Measurements from ENCODE around the gene C1orf159. TPM values are rescaled to one million over a fixed set of nuclear protein-coding genes. Genes with fewer than 3 reads are reported as not detected.

The C1orf159 gene
- total and polyA plus RNA-seq, 9 of the 15 experiments (the other 6 are each of a cell fraction or from before 2014, with no cell fraction given): 0.28 to 54.9 (median 10.6) TPM

- TF ChIP-seq POLR2G (IDR thresholded peaks at IDR 0.05; ENCODE audit: low read depth, low read length) (peak; percentile 76), ZBTB1 (CRISPR knock-in tag; IDR thresholded peaks at IDR 0.05; ENCODE audit: borderline replicate concordance, low read depth) (peak; percentile 84; the same call in 1 of the 2 replicates), ZNF12 (CRISPR knock-in tag; IDR thresholded peaks at IDR 0.05) (no peak), ZNF584 (CRISPR knock-in tag; IDR thresholded peaks at IDR 0.05; ENCODE audit: low read depth) (no peak), EP300 (IDR thresholded peaks at IDR 0.05; ENCODE audit: low read length) (peak; percentile 3; the same call in 1 of the 2 replicates), SP2 (IDR thresholded peaks at IDR 0.05; ENCODE audit: extremely low read depth, low read depth, low read length, poor library complexity, severe bottlenecking) (no peak), CCAR2 (IDR thresholded peaks at IDR 0.05; ENCODE audit: low read depth, low read length) (no peak), RBM39 (optimal IDR thresholded peaks at IDR 0.05; ENCODE audit: low read depth, low read length) (no peak), ZBTB2 (IDR thresholded peaks at IDR 0.05) (peak; percentile 66; the same call in 1 of the 2 replicates), PHF20 (IDR thresholded peaks at IDR 0.05; ENCODE audit: partially characterized antibody) (peak; percentile 31), VEZF1 (CRISPR knock-in tag; IDR thresholded peaks at IDR 0.05) (peak; percentile 89), PML (IDR thresholded peaks at IDR 0.05; ENCODE audit: low read length) (no peak), BACH1 (tag; IDR thresholded peaks at IDR 0.05) (no peak), NRF1 (conservative IDR thresholded peaks at IDR 0.05 in 1 of 2, IDR thresholded peaks at IDR 0.05 in 1 of 2) (peak; percentile 84 to 86), NCOA1 (IDR thresholded peaks at IDR 0.05; ENCODE audit: low read depth) (peak; percentile 40; the same call in 1 of the 2 replicates), ZNF740 (CRISPR knock-in tag; IDR thresholded peaks at IDR 0.05) (no peak), ZNF740 (tag; IDR thresholded peaks at IDR 0.05) (0 out of 4 replicates have a peak, but pooled peaks of 1 of the 2 experiments have one; percentile 17), TAF15 (IDR thresholded peaks at IDR 0.05; ENCODE audit: low read depth, low read length) (no peak), WHSC1 (IDR thresholded peaks at IDR 0.05; ENCODE audit: low read length) (no peak), KDM4B (IDR thresholded peaks at IDR 0.05; ENCODE audit: borderline replicate concordance in 2 of 2, low read depth in 1 of 2) (no peak), KLF6 (CRISPR knock-in tag; IDR thresholded peaks at IDR 0.05; ENCODE audit: borderline replicate concordance) (no peak), ZFP1 (CRISPR knock-in tag; IDR thresholded peaks at IDR 0.05) (no peak), CC2D1A (IDR thresholded peaks at IDR 0.05) (no peak)
Observed at GRCh38 chr1:1063945-1064831, 51.7 kb downstream of the C1orf159 start (continued).
